Measurements from ENCODE around the gene NR1D2. TPM values are rescaled to one million over a fixed set of nuclear protein-coding genes. Genes with fewer than 3 reads are reported as not detected.

NR1D2 gene
- total RNA-seq, 1 donor from 2014 or later = 35.5 TPM

DNA sequence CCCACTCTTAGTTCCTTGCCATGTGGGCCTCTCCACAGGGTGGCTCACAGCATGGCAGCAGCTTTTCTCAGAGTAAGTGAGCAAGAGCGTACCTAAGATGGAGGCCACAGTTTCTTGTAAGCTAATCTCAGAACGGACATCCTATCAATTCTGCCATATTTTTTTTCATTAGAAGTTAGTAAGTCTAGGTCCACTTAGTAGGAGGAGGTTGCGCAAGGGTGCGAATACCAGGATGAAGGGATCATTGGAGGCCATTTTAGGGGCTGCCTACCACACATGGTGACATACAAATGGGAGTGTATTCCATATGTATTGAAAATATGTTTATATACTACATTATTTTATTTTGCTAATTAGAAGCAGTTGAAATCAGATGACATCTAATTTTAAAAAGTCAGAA, 31.5 kb downstream of the NR1D2 start:
- Histone ChIP-seq H3K9ac (ENCODE audit: low read depth in 1 of 3, low read length in 3 of 3) (no peak overlapping the region), H3K36me3 (ENCODE audit: control insufficient read depth in 3 of 3, insufficient read depth in 3 of 3, low read length in 3 of 3) (peaks cover 17 to 34% (median 32%) of the 10 kb centered on the region in 3 donors), H3K4me1 (ENCODE audit: control insufficient read depth in 3 of 3, insufficient read depth in 3 of 3, low read length in 3 of 3) (peaks cover 2 to 12% (median 10%) of the 10 kb centered on the region in 3 donors), H3K9me3 (ENCODE audit: control insufficient read depth in 3 of 3, low read length in 3 of 3) (peaks cover 4% of the 10 kb centered on the region in 3 donors), H3K27me3 (ENCODE audit: control insufficient read depth in 3 of 3, insufficient read depth in 3 of 3, low read length in 3 of 3) (no peaks in the 10 kb centered on the region), H3K27ac (ENCODE audit: low read depth, low read length) (no peak overlapping the region), H3K4me3 (ENCODE audit: low read length in 3 of 3) (no peak overlapping the region)

- H3K36me3 ChIP-seq (ENCODE audit: control insufficient read depth in 3 of 3, insufficient read depth in 3 of 3, low read length in 3 of 3) = peaks cover 10 to 23% (median 21%) of the 10 kb centered on the region in 3 donors
- no peaks in the 10 kb centered on the region for H3K27me3 ChIP-seq (ENCODE audit: control insufficient read depth in 3 of 3, insufficient read depth in 3 of 3, low read length in 3 of 3)
- H3K4me1 ChIP-seq (ENCODE audit: control insufficient read depth in 3 of 3, insufficient read depth in 3 of 3, low read length in 3 of 3) = peaks cover 2 to 16% (median 13%) of the 10 kb centered on the region in 3 donors
- H3K27ac ChIP-seq (ENCODE audit: low read depth, low read length) = no peak overlapping the region
- no peak overlapping the region for H3K4me3 ChIP-seq (ENCODE audit: low read length in 3 of 3)
- peaks cover 4% of the 10 kb centered on the region in 3 donors for H3K9me3 ChIP-seq (ENCODE audit: control insufficient read depth in 3 of 3, low read length in 3 of 3)
- H3K9ac ChIP-seq (ENCODE audit: low read depth in 1 of 3, low read length in 3 of 3) = no peak overlapping the region
Measured at GRCh38 chr3:23979569-23979968, 34.5 kb downstream of the NR1D2 start.

GRCh38 chr3:23981136-23981535, 36.0 kb downstream of the NR1D2 start:
- H3K36me3 ChIP-seq (ENCODE audit: control insufficient read depth in 3 of 3, insufficient read depth in 3 of 3, low read length in 3 of 3) = peaks cover 9 to 18% (median 17%) of the 10 kb centered on the region in 3 donors

DNA sequence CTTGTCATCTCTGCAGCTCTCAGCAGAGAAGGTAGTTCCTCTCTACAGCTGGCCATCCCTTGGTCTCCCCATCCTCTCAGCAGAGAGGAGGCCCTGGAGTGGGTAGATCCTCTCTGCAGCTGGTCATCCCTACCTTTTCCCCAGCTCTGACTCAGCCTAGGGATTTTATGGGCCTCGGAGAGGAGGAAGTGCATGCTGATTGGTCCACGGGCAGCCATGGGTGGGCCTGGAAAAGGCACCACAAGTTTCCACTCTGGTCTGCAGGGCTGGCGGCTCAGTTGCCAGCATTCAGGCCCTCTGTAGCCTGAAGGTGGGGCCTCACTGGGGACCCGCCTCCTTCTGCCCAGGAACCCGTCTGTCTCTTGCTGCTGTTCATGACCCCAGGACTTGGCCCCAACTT, 36.9 kb downstream of the NR1D2 start:
- H3K9me3 ChIP-seq (ENCODE audit: control insufficient read depth in 3 of 3, low read length in 3 of 3) = no peaks in the 10 kb centered on the region
- H3K4me3 ChIP-seq (ENCODE audit: low read length in 3 of 3) = no peak overlapping the region
- peaks cover 4 to 12% (median 11%) of the 10 kb centered on the region in 3 donors for H3K36me3 ChIP-seq (ENCODE audit: control insufficient read depth in 3 of 3, insufficient read depth in 3 of 3, low read length in 3 of 3)
- H3K27ac ChIP-seq (ENCODE audit: low read depth, low read length) = no peak overlapping the region
- H3K27me3 ChIP-seq (ENCODE audit: control insufficient read depth in 3 of 3, insufficient read depth in 3 of 3, low read length in 3 of 3) = no peaks in the 10 kb centered on the region
- peaks cover 2 to 16% (median 13%) of the 10 kb centered on the region in 3 donors for H3K4me1 ChIP-seq (ENCODE audit: control insufficient read depth in 3 of 3, insufficient read depth in 3 of 3, low read length in 3 of 3)
- no peak overlapping the region for H3K9ac ChIP-seq (ENCODE audit: low read depth in 1 of 3, low read length in 3 of 3)

More at GRCh38 chr3:23981136-23981535, 36.0 kb downstream of the NR1D2 start:
- H3K9me3 ChIP-seq (ENCODE audit: control insufficient read depth in 3 of 3, low read length in 3 of 3) = peaks cover 3 to 4% (median 4%) of the 10 kb centered on the region in 3 donors
- H3K27ac ChIP-seq (ENCODE audit: low read depth, low read length) = no peak overlapping the region
- H3K4me1 ChIP-seq (ENCODE audit: control insufficient read depth in 3 of 3, insufficient read depth in 3 of 3, low read length in 3 of 3) = peaks cover 2 to 16% (median 13%) of the 10 kb centered on the region in 3 donors
- H3K27me3 ChIP-seq (ENCODE audit: control insufficient read depth in 3 of 3, insufficient read depth in 3 of 3, low read length in 3 of 3) = no peaks in the 10 kb centered on the region
- H3K4me3 ChIP-seq (ENCODE audit: low read length in 3 of 3) = no peak overlapping the region
- H3K9ac ChIP-seq (ENCODE audit: low read depth in 1 of 3, low read length in 3 of 3) = no peak overlapping the region

DNA sequence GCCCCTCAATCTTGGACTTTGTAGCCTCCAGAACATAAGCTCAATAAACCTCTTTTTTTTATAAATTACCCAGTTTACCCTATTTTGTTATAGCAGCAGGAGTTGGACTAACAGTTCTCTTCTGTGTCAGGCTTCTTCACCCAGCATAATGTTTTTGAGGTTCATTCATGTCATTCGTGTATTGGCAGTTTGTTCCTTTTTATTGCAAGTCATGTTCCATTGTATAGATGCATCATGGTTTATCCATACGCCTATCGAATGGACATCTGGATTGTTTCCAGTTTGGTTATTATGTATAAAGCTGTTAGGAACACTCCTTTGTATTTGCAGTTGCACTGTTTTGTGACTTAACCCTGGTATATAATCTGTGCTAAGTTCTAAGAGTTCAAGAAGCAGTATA, 39.8 kb downstream of the NR1D2 start:
- no peaks in the 10 kb centered on the region for H3K9me3 ChIP-seq (ENCODE audit: control insufficient read depth in 3 of 3, low read length in 3 of 3)
- peaks cover 2 to 10% (median 9%) of the 10 kb centered on the region in 3 donors for H3K4me1 ChIP-seq (ENCODE audit: control insufficient read depth in 3 of 3, insufficient read depth in 3 of 3, low read length in 3 of 3)
- H3K27me3 ChIP-seq (ENCODE audit: control insufficient read depth in 3 of 3, insufficient read depth in 3 of 3, low read length in 3 of 3) = no peaks in the 10 kb centered on the region
- no peak overlapping the region for H3K9ac ChIP-seq (ENCODE audit: low read depth in 1 of 3, low read length in 3 of 3)
- no peak overlapping the region for H3K27ac ChIP-seq (ENCODE audit: low read depth, low read length)
- no peaks in the 10 kb centered on the region for H3K36me3 ChIP-seq (ENCODE audit: control insufficient read depth in 3 of 3, insufficient read depth in 3 of 3, low read length in 3 of 3)
- no peak overlapping the region for H3K4me3 ChIP-seq (ENCODE audit: low read length in 3 of 3)

DNA sequence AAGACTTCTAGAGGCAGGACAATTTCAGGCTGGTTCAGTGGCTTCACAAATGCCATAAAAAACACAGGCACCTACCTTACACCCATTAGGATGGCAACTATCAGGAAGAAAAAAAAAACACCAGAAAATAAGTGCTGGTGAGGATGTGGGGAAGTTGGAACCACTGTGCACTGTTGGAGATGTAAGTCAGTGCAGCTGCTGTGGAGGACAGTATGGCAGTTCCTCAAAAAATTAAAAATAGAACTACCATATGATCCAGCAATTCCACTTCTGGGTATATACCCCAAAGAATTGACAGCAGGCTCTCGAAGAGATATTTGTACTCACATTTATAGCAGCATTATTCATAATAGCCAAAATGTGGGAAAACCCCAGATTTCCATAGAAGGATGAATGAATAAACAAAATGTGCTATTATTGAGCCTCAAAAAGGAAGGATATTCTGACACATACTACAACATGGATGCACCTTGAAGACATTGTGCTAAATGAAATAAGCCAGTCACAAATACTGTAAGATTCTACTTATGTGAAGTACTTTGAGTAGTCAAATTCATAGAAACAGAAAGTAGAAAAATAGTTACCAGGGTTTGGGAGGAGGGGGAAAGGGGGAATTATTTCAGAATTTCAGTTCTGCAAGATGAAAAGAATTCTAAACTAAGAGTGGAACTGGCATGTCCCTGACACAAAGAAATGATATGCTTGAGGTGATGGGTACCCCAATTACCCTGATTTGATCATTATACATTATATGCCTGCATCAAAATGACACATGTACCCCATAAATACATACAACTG, 40.9 kb downstream of the NR1D2 start:
- H3K9me3 ChIP-seq (ENCODE audit: control insufficient read depth in 3 of 3, low read length in 3 of 3) = no peaks in the 10 kb centered on the region
- H3K27ac ChIP-seq (ENCODE audit: low read depth, low read length) = no peak overlapping the region
- H3K4me3 ChIP-seq (ENCODE audit: low read length in 3 of 3) = no peak overlapping the region
- peaks cover 0 to 9% (median 8%) of the 10 kb centered on the region in 3 donors for H3K4me1 ChIP-seq (ENCODE audit: control insufficient read depth in 3 of 3, insufficient read depth in 3 of 3, low read length in 3 of 3)
- H3K36me3 ChIP-seq (ENCODE audit: control insufficient read depth in 3 of 3, insufficient read depth in 3 of 3, low read length in 3 of 3) = no peaks in the 10 kb centered on the region
- H3K27me3 ChIP-seq (ENCODE audit: control insufficient read depth in 3 of 3, insufficient read depth in 3 of 3, low read length in 3 of 3) = no peaks in the 10 kb centered on the region
- no peak overlapping the region for H3K9ac ChIP-seq (ENCODE audit: low read depth in 1 of 3, low read length in 3 of 3)

DNA sequence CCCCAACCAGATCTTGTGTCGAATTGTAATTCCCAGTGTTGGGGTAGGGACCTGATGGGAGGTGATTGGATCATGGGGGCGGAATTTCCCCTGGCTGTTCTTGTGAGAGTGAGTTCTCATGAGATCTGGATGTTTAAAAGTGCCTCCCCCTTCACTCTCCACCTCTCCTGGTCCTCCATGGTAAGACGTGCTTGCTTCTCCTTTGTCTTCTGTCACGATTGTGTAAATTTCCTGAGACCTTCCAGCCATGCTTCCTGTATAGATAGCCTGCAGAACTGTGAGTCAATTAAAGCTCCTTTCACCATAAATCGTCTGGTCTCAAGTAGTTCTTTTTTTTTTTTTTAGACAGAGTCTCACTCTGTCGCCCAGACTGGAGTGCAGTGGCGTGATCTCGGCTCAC, 42.3 kb downstream of the NR1D2 start:
- Histone ChIP-seq H3K4me3 (ENCODE audit: low read length in 3 of 3) (no peak overlapping the region), H3K27me3 (ENCODE audit: control insufficient read depth in 3 of 3, insufficient read depth in 3 of 3, low read length in 3 of 3) (no peaks in the 10 kb centered on the region), H3K9ac (ENCODE audit: low read depth in 1 of 3, low read length in 3 of 3) (no peak overlapping the region), H3K27ac (ENCODE audit: low read depth, low read length) (no peak overlapping the region), H3K9me3 (ENCODE audit: control insufficient read depth in 3 of 3, low read length in 3 of 3) (no peaks in the 10 kb centered on the region), H3K36me3 (ENCODE audit: control insufficient read depth in 3 of 3, insufficient read depth in 3 of 3, low read length in 3 of 3) (no peaks in the 10 kb centered on the region), H3K4me1 (ENCODE audit: control insufficient read depth in 3 of 3, insufficient read depth in 3 of 3, low read length in 3 of 3) (peaks cover 4 to 8% (median 6%) of the 10 kb centered on the region in 3 donors)

- H3K9me3 ChIP-seq (ENCODE audit: control insufficient read depth in 3 of 3, low read length in 3 of 3) = no peaks in the 10 kb centered on the region
- no peaks in the 10 kb centered on the region for H3K27me3 ChIP-seq (ENCODE audit: control insufficient read depth in 3 of 3, insufficient read depth in 3 of 3, low read length in 3 of 3)
- H3K9ac ChIP-seq (ENCODE audit: low read depth in 1 of 3, low read length in 3 of 3) = no peak overlapping the region
- H3K4me1 ChIP-seq (ENCODE audit: control insufficient read depth in 3 of 3, insufficient read depth in 3 of 3, low read length in 3 of 3) = peaks cover 14 to 23% (median 18%) of the 10 kb centered on the region in 3 donors
- H3K4me3 ChIP-seq (ENCODE audit: low read length in 3 of 3) = no peak overlapping the region
- H3K27ac ChIP-seq (ENCODE audit: low read depth, low read length) = no peak overlapping the region
- H3K36me3 ChIP-seq (ENCODE audit: control insufficient read depth in 3 of 3, insufficient read depth in 3 of 3, low read length in 3 of 3) = no peaks in the 10 kb centered on the region
Measured at GRCh38 chr3:23991306-23991682, 46.2 kb downstream of the NR1D2 start.

- Histone ChIP-seq H3K27me3 (ENCODE audit: control insufficient read depth in 3 of 3, insufficient read depth in 3 of 3, low read length in 3 of 3) (no peaks in the 10 kb centered on the region), H3K9ac (ENCODE audit: low read depth in 1 of 3, low read length in 3 of 3) (no peak overlapping the region), H3K27ac (ENCODE audit: low read depth, low read length) (no peak overlapping the region), H3K4me1 (ENCODE audit: control insufficient read depth in 3 of 3, insufficient read depth in 3 of 3, low read length in 3 of 3) (peaks cover 14 to 23% (median 18%) of the 10 kb centered on the region in 3 donors), H3K4me3 (ENCODE audit: low read length in 3 of 3) (no peak overlapping the region), H3K9me3 (ENCODE audit: control insufficient read depth in 3 of 3, low read length in 3 of 3) (no peaks in the 10 kb centered on the region), H3K36me3 (ENCODE audit: control insufficient read depth in 3 of 3, insufficient read depth in 3 of 3, low read length in 3 of 3) (no peaks in the 10 kb centered on the region)
Measured at GRCh38 chr3:23991683-23992628, 46.9 kb downstream of the NR1D2 start.

Data from skeletal muscle tissue (tissue), 4 donors.